ENCODE measurements around the gene CFAP100. TPM values are rescaled to one million over a fixed set of nuclear protein-coding genes. Genes with fewer than 3 reads are reported as not detected.

Gene CFAP100
- total RNA-seq, 1 experiment from 2014 or later = not detected

DNA sequence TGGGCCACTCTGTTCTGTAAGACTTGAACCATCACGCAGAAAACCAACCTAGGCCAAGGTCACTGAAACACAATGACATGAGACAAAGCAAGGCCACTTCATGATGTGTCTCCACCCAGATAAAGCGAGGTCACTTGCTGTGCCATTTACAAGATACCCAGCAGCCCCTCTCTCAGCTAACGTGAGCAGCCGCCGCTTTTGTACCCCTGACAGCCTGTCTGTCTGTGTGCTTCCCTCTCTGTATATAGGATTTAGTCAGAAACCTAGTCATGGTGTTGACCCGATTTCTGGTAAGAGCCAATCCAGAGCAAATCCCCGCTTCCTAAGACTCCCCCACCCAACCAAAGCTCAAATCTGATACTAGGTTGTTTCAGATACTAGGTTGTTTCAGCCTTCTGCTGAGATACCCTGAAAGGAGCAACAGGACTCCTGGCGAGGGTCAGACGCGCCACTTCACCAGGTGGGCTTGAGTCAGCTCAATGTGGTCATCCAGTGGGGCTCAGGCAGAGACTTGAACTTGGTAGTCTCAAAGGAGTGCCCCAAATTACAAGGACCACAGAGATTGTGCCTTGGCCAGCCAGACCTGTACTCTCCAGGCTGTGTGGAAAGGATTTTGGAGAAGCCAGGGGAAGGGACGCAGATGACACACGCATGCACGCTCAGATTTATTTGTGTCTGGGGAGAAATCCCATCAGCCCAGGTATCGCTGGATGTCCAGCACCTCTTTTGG is 84.0 kb downstream of the CFAP100 start:
- intact Hi-C loops (cut with micrococcal nuclease; ENCODE audit: unreplicated experiment) = loop anchor here (5.0 to 10.0 kb wide), 6 partner anchors 44 to 1066 kb away; partner anchors contain the start of genes CHST13 and PLXNA1
- Histone ChIP-seq H2AFZ (no peak overlapping the region), H3K4me1 (replicated peaks; ENCODE audit: insufficient read depth) (peaks cover 2% of the 10 kb centered on the region), H3F3A (ENCODE audit: insufficient read depth, low read depth) (peaks cover 8% of the 10 kb centered on the region; the same call in 1 of the 2 replicates), H3K27ac (no peak overlapping the region), H3K27me3 (ENCODE audit: insufficient read depth, low read depth) (no peaks in the 10 kb centered on the region), H4K20me1 (ENCODE audit: insufficient read depth) (peaks cover 9% of the 10 kb centered on the region; the same call in 1 of the 2 replicates), H3K79me2 (ENCODE audit: low read depth) (peaks cover 14% of the 10 kb centered on the region), H3K4me3 (no peak overlapping the region), H3K9me3 (ENCODE audit: insufficient read depth, low read depth) (no peaks in the 10 kb centered on the region), H3K36me3 (ENCODE audit: low read depth) (no peaks in the 10 kb centered on the region), H3K9me2 (ENCODE audit: insufficient read depth) (no peaks in the 10 kb centered on the region), H3K4me2 (no peak overlapping the region)
- no TSS peak for BruUV-seq (replicated peaks)
- CTCF ChIA-PET = no interaction called here
- no peak for TF ChIP-seq EZH2 (IDR thresholded peaks at IDR 0.05; ENCODE audit: low read depth)
- TF ChIP-seq, protein P1, sequence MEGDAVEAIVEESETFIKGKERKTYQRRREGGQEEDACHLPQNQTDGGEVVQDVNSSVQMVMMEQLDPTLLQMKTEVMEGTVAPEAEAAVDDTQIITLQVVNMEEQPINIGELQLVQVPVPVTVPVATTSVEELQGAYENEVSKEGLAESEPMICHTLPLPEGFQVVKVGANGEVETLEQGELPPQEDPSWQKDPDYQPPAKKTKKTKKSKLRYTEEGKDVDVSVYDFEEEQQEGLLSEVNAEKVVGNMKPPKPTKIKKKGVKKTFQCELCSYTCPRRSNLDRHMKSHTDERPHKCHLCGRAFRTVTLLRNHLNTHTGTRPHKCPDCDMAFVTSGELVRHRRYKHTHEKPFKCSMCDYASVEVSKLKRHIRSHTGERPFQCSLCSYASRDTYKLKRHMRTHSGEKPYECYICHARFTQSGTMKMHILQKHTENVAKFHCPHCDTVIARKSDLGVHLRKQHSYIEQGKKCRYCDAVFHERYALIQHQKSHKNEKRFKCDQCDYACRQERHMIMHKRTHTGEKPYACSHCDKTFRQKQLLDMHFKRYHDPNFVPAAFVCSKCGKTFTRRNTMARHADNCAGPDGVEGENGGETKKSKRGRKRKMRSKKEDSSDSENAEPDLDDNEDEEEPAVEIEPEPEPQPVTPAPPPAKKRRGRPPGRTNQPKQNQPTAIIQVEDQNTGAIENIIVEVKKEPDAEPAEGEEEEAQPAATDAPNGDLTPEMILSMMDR (conservative IDR thresholded peaks at IDR 0.05) = no peak
- POLR2A ChIA-PET (ENCODE audit: unreplicated experiment) = no interaction called here
- no peak for DNase-seq

DNA sequence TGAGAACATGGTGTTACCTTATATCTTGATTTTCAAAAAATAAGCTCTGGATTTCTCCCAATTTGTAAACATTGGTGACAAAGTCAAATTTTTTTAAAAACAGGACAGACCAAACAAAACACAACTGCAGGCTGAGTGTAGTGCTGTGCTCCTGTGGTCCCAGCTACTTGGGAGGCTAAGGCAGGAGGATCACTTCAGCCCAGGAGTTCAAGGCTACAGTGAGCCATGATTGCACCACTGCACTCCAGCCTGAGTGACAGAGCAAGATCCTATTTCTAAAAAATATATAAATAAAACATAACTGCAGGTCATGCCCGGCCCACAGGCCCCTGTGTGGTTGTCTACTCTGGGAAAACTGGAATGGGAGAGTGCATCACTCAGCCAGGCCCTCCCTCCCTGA is 84.9 kb downstream of the CFAP100 start:
- BruUV-seq (replicated peaks) = no TSS peak
- 0 out of 2 replicates have a peak, but pooled peaks cover under 1% of the 10 kb centered on the region for H4K20me1 ChIP-seq (ENCODE audit: insufficient read depth)
- H3K4me2 ChIP-seq = no peak overlapping the region
- no peaks in the 10 kb centered on the region for H3K9me2 ChIP-seq (ENCODE audit: insufficient read depth)
- H3K9me3 ChIP-seq (ENCODE audit: insufficient read depth, low read depth) = no peaks in the 10 kb centered on the region
- no peak overlapping the region for H2AFZ ChIP-seq
- H3K27ac ChIP-seq = no peak overlapping the region
- TF ChIP-seq, protein P1 (conservative IDR thresholded peaks at IDR 0.05) = no peak
- no peak for TF ChIP-seq EZH2 (IDR thresholded peaks at IDR 0.05; ENCODE audit: low read depth)
- H3K4me3 ChIP-seq = no peak overlapping the region
- DNase-seq = no peak
- CTCF ChIA-PET = no interaction called here
- POLR2A ChIA-PET (ENCODE audit: unreplicated experiment) = no interaction called here
- H3K79me2 ChIP-seq (ENCODE audit: low read depth) = peaks cover 5% of the 10 kb centered on the region
- H3K36me3 ChIP-seq (ENCODE audit: low read depth) = no peaks in the 10 kb centered on the region
- peaks cover 5% of the 10 kb centered on the region; the same call in 1 of the 2 replicates for H3F3A ChIP-seq (ENCODE audit: insufficient read depth, low read depth)
- intact Hi-C loops (cut with micrococcal nuclease; ENCODE audit: unreplicated experiment) = loop anchor here (5.0 to 10.0 kb wide), 6 partner anchors 43 to 1065 kb away; partner anchors contain the start of genes CHST13 and PLXNA1
- no peaks in the 10 kb centered on the region; the same call in 1 of the 2 replicates for H3K4me1 ChIP-seq (replicated peaks; ENCODE audit: insufficient read depth)
- no peaks in the 10 kb centered on the region for H3K27me3 ChIP-seq (ENCODE audit: insufficient read depth, low read depth)

DNA sequence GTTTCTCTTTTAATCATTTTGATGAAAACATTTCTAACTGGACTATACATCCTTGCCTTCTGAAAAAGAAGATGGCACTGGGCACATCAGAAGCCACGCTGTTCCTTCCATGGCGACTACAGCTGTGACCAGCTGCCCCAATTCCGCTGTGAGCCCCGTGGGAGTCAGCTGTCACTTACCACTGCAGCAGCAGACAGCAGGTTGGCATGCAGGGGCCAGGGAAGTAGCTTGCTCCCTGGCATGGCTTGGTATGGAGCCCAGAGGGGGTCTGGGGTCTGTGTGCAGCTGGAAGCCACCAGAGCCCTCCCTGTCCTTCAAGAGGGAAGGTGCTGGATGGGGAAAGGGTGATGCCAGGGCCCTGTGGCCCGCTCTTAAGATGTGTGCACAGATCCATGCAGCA is 85.5 kb downstream of the CFAP100 start:
- no peak overlapping the region for H3K27ac ChIP-seq
- TF ChIP-seq, protein P1 (conservative IDR thresholded peaks at IDR 0.05) = no peak
- TF ChIP-seq EZH2 (IDR thresholded peaks at IDR 0.05; ENCODE audit: low read depth) = no peak
- ChIA-PET CTCF (no interaction called here), POLR2A (ENCODE audit: unreplicated experiment) (no interaction called here)
- H3K9me3 ChIP-seq (ENCODE audit: insufficient read depth, low read depth) = no peaks in the 10 kb centered on the region
- peaks cover 5% of the 10 kb centered on the region; the same call in 1 of the 2 replicates for H3F3A ChIP-seq (ENCODE audit: insufficient read depth, low read depth)
- intact Hi-C loops (cut with micrococcal nuclease; ENCODE audit: unreplicated experiment) = no loop called here
- H3K9me2 ChIP-seq (ENCODE audit: insufficient read depth) = no peaks in the 10 kb centered on the region
- H3K4me3 ChIP-seq = no peak overlapping the region
- H4K20me1 ChIP-seq (ENCODE audit: insufficient read depth) = no peaks in the 10 kb centered on the region
- H3K27me3 ChIP-seq (ENCODE audit: insufficient read depth, low read depth) = no peaks in the 10 kb centered on the region
- no peaks in the 10 kb centered on the region for H3K36me3 ChIP-seq (ENCODE audit: low read depth)
- no peak overlapping the region for H2AFZ ChIP-seq
- DNase-seq = no peak
- H3K4me1 ChIP-seq (replicated peaks; ENCODE audit: insufficient read depth) = no peaks in the 10 kb centered on the region; the same call in 1 of the 2 replicates
- H3K4me2 ChIP-seq = no peak overlapping the region
- BruUV-seq (replicated peaks) = no TSS peak
- H3K79me2 ChIP-seq (ENCODE audit: low read depth) = no peaks in the 10 kb centered on the region

Measured in PC-9 (cell line).